ENCODE results near the gene OSBPL10.
A peak's percentile ranks its signal among the peaks of the same experiment; 100 is the strongest.

Gene OSBPL10

GRCh38 chr3:31988271-31988670 is 7.2 kb upstream of the OSBPL10 start:
- H3K4me1 ChIP-seq (ENCODE audit: control insufficient read depth, insufficient read depth, low read length): no peaks in the 10 kb centered on the region
- H3K9me3 ChIP-seq (ENCODE audit: control insufficient read depth in 2 of 2, low read length in 2 of 2): peaks cover 3 to 7% of the 10 kb centered on the region in 2 donors
- H3K36me3 ChIP-seq (ENCODE audit: control insufficient read depth in 2 of 2, insufficient read depth in 2 of 2, low read length in 2 of 2): no peaks in the 10 kb centered on the region
- no peaks in the 10 kb centered on the region for H3K27me3 ChIP-seq (ENCODE audit: control insufficient read depth in 1 of 2, insufficient read depth in 2 of 2, low read length in 2 of 2)
- no peak overlapping the region for H3K27ac ChIP-seq (ENCODE audit: low read length)
- no peak overlapping the region for H3K4me3 ChIP-seq (ENCODE audit: low read length in 2 of 2)
- H3K9ac ChIP-seq (ENCODE audit: low read length in 2 of 2): no peak overlapping the region

GRCh38 chr3:31985831-31986230 is 4.8 kb upstream of the OSBPL10 start:
- Histone ChIP-seq H3K4me3 (ENCODE audit: low read length in 2 of 2) (no peak overlapping the region), H3K9me3 (ENCODE audit: control insufficient read depth in 2 of 2, low read length in 2 of 2) (peaks cover 3 to 4% of the 10 kb centered on the region in 2 donors), H3K4me1 (ENCODE audit: control insufficient read depth, insufficient read depth, low read length) (peaks cover 5% of the 10 kb centered on the region), H3K9ac (ENCODE audit: low read length in 2 of 2) (no peak overlapping the region), H3K27me3 (ENCODE audit: control insufficient read depth in 1 of 2, insufficient read depth in 2 of 2, low read length in 2 of 2) (no peaks in the 10 kb centered on the region), H3K27ac (ENCODE audit: low read length) (no peak overlapping the region), H3K36me3 (ENCODE audit: control insufficient read depth in 2 of 2, insufficient read depth in 2 of 2, low read length in 2 of 2) (no peaks in the 10 kb centered on the region)

- peaks cover 14% of the 10 kb centered on the region for H3K4me1 ChIP-seq (ENCODE audit: control insufficient read depth, insufficient read depth, low read length)
- peaks cover 0 to 3% of the 10 kb centered on the region in 2 donors for H3K9me3 ChIP-seq (ENCODE audit: control insufficient read depth in 2 of 2, low read length in 2 of 2)
- H3K36me3 ChIP-seq (ENCODE audit: control insufficient read depth in 2 of 2, insufficient read depth in 2 of 2, low read length in 2 of 2): no peaks in the 10 kb centered on the region
- H3K4me3 ChIP-seq (ENCODE audit: low read length in 2 of 2): no peak overlapping the region
- no peak overlapping the region for H3K27ac ChIP-seq (ENCODE audit: low read length)
- no peaks in the 10 kb centered on the region for H3K27me3 ChIP-seq (ENCODE audit: control insufficient read depth in 1 of 2, insufficient read depth in 2 of 2, low read length in 2 of 2)
- H3K9ac ChIP-seq (ENCODE audit: low read length in 2 of 2): no peak overlapping the region
Observed at GRCh38 chr3:31984321-31984720, 3.3 kb upstream of the OSBPL10 start.

- Histone ChIP-seq H3K4me1 (ENCODE audit: control insufficient read depth, insufficient read depth, low read length) (peaks cover 14% of the 10 kb centered on the region), H3K4me3 (ENCODE audit: low read length in 2 of 2) (peak overlapping the region; percentile 85 to 86), H3K27ac (ENCODE audit: low read length) (peak overlapping the region; percentile 49)
Observed at GRCh38 chr3:31980530-31981205, 394 bp downstream of the OSBPL10 start.

GRCh38 chr3:31979001-31979697 is 1.9 kb downstream of the OSBPL10 start:
- Histone ChIP-seq H3K9ac (ENCODE audit: low read length in 2 of 2) (no peak overlapping the region), H3K27me3 (ENCODE audit: control insufficient read depth in 1 of 2, insufficient read depth in 2 of 2, low read length in 2 of 2) (no peaks in the 10 kb centered on the region), H3K4me1 (ENCODE audit: control insufficient read depth, insufficient read depth, low read length) (peaks cover 14% of the 10 kb centered on the region), H3K27ac (ENCODE audit: low read length) (no peak overlapping the region), H3K4me3 (ENCODE audit: low read length in 2 of 2) (no peak overlapping the region), H3K36me3 (ENCODE audit: control insufficient read depth in 2 of 2, insufficient read depth in 2 of 2, low read length in 2 of 2) (no peaks in the 10 kb centered on the region), H3K9me3 (ENCODE audit: control insufficient read depth in 2 of 2, low read length in 2 of 2) (no peaks in the 10 kb centered on the region)

More at GRCh38 chr3:31980530-31981205, 394 bp downstream of the OSBPL10 start:
- Histone ChIP-seq H3K27me3 (ENCODE audit: control insufficient read depth in 1 of 2, insufficient read depth in 2 of 2, low read length in 2 of 2) (no peaks in the 10 kb centered on the region), H3K9me3 (ENCODE audit: control insufficient read depth in 2 of 2, low read length in 2 of 2) (no peaks in the 10 kb centered on the region), H3K9ac (ENCODE audit: low read length in 2 of 2) (peak overlapping the region; percentile 55 to 57), H3K36me3 (ENCODE audit: control insufficient read depth in 2 of 2, insufficient read depth in 2 of 2, low read length in 2 of 2) (no peaks in the 10 kb centered on the region)

GRCh38 chr3:31978553-31978952 is 2.5 kb downstream of the OSBPL10 start:
- H3K36me3 ChIP-seq (ENCODE audit: control insufficient read depth in 2 of 2, insufficient read depth in 2 of 2, low read length in 2 of 2): no peaks in the 10 kb centered on the region
- no peaks in the 10 kb centered on the region for H3K9me3 ChIP-seq (ENCODE audit: control insufficient read depth in 2 of 2, low read length in 2 of 2)
- H3K9ac ChIP-seq (ENCODE audit: low read length in 2 of 2): no peak overlapping the region
- H3K27me3 ChIP-seq (ENCODE audit: control insufficient read depth in 1 of 2, insufficient read depth in 2 of 2, low read length in 2 of 2): no peaks in the 10 kb centered on the region
- H3K4me3 ChIP-seq (ENCODE audit: low read length in 2 of 2): no peak overlapping the region
- H3K27ac ChIP-seq (ENCODE audit: low read length): no peak overlapping the region
- H3K4me1 ChIP-seq (ENCODE audit: control insufficient read depth, insufficient read depth, low read length): peaks cover 14% of the 10 kb centered on the region

- Histone ChIP-seq H3K9ac (ENCODE audit: low read length in 2 of 2) (no peak overlapping the region), H3K36me3 (ENCODE audit: control insufficient read depth in 2 of 2, insufficient read depth in 2 of 2, low read length in 2 of 2) (no peaks in the 10 kb centered on the region), H3K9me3 (ENCODE audit: control insufficient read depth in 2 of 2, low read length in 2 of 2) (no peaks in the 10 kb centered on the region), H3K4me1 (ENCODE audit: control insufficient read depth, insufficient read depth, low read length) (peaks cover 17% of the 10 kb centered on the region), H3K4me3 (ENCODE audit: low read length in 2 of 2) (no peak overlapping the region), H3K27me3 (ENCODE audit: control insufficient read depth in 1 of 2, insufficient read depth in 2 of 2, low read length in 2 of 2) (no peaks in the 10 kb centered on the region), H3K27ac (ENCODE audit: low read length) (no peak overlapping the region)
Observed at GRCh38 chr3:31977736-31978135, 3.3 kb downstream of the OSBPL10 start.

GRCh38 chr3:31976302-31976701 is 4.8 kb downstream of the OSBPL10 start:
- no peaks in the 10 kb centered on the region for H3K27me3 ChIP-seq (ENCODE audit: control insufficient read depth in 1 of 2, insufficient read depth in 2 of 2, low read length in 2 of 2)
- no peaks in the 10 kb centered on the region for H3K36me3 ChIP-seq (ENCODE audit: control insufficient read depth in 2 of 2, insufficient read depth in 2 of 2, low read length in 2 of 2)

GRCh38 chr3:31974964-31975363 is 6.1 kb downstream of the OSBPL10 start:
- H3K9me3 ChIP-seq (ENCODE audit: control insufficient read depth in 2 of 2, low read length in 2 of 2): no peaks in the 10 kb centered on the region
- H3K27me3 ChIP-seq (ENCODE audit: control insufficient read depth in 1 of 2, insufficient read depth in 2 of 2, low read length in 2 of 2): no peaks in the 10 kb centered on the region
- H3K36me3 ChIP-seq (ENCODE audit: control insufficient read depth in 2 of 2, insufficient read depth in 2 of 2, low read length in 2 of 2): no peaks in the 10 kb centered on the region
- no peak overlapping the region for H3K9ac ChIP-seq (ENCODE audit: low read length in 2 of 2)
- H3K4me3 ChIP-seq (ENCODE audit: low read length in 2 of 2): no peak overlapping the region
- peaks cover 4% of the 10 kb centered on the region for H3K4me1 ChIP-seq (ENCODE audit: control insufficient read depth, insufficient read depth, low read length)
- H3K27ac ChIP-seq (ENCODE audit: low read length): no peak overlapping the region

More at GRCh38 chr3:31976302-31976701, 4.8 kb downstream of the OSBPL10 start:
- Histone ChIP-seq H3K9me3 (ENCODE audit: control insufficient read depth in 2 of 2, low read length in 2 of 2) (no peaks in the 10 kb centered on the region), H3K4me1 (ENCODE audit: control insufficient read depth, insufficient read depth, low read length) (peaks cover 12% of the 10 kb centered on the region), H3K9ac (ENCODE audit: low read length in 2 of 2) (no peak overlapping the region), H3K27ac (ENCODE audit: low read length) (no peak overlapping the region), H3K4me3 (ENCODE audit: low read length in 2 of 2) (no peak overlapping the region)

- H3K4me3 ChIP-seq (ENCODE audit: low read length in 2 of 2): no peak overlapping the region
- H3K27ac ChIP-seq (ENCODE audit: low read length): no peak overlapping the region
- no peaks in the 10 kb centered on the region for H3K9me3 ChIP-seq (ENCODE audit: control insufficient read depth in 2 of 2, low read length in 2 of 2)
- no peaks in the 10 kb centered on the region for H3K36me3 ChIP-seq (ENCODE audit: control insufficient read depth in 2 of 2, insufficient read depth in 2 of 2, low read length in 2 of 2)
- no peak overlapping the region for H3K9ac ChIP-seq (ENCODE audit: low read length in 2 of 2)
- peaks cover 3% of the 10 kb centered on the region for H3K4me1 ChIP-seq (ENCODE audit: control insufficient read depth, insufficient read depth, low read length)
- no peaks in the 10 kb centered on the region for H3K27me3 ChIP-seq (ENCODE audit: control insufficient read depth in 1 of 2, insufficient read depth in 2 of 2, low read length in 2 of 2)
Observed at GRCh38 chr3:31974471-31974870, 6.6 kb downstream of the OSBPL10 start.

- Histone ChIP-seq H3K4me3 (ENCODE audit: low read length in 2 of 2) (no peak overlapping the region), H3K4me1 (ENCODE audit: control insufficient read depth, insufficient read depth, low read length) (peaks cover 3% of the 10 kb centered on the region)
Observed at GRCh38 chr3:31973837-31974236, 7.2 kb downstream of the OSBPL10 start.

More at GRCh38 chr3:31973837-31974236, 7.2 kb downstream of the OSBPL10 start:
- Histone ChIP-seq H3K27ac (ENCODE audit: low read length) (no peak overlapping the region), H3K27me3 (ENCODE audit: control insufficient read depth in 1 of 2, insufficient read depth in 2 of 2, low read length in 2 of 2) (no peaks in the 10 kb centered on the region), H3K9ac (ENCODE audit: low read length in 2 of 2) (no peak overlapping the region), H3K9me3 (ENCODE audit: control insufficient read depth in 2 of 2, low read length in 2 of 2) (no peaks in the 10 kb centered on the region), H3K36me3 (ENCODE audit: control insufficient read depth in 2 of 2, insufficient read depth in 2 of 2, low read length in 2 of 2) (no peaks in the 10 kb centered on the region)
